IMR-90 (cell line): ENCODE measurements around the gene HSPA6. TPM values are rescaled to one million over a fixed set of nuclear protein-coding genes. Genes with fewer than 3 reads are reported as not detected.
"Not testable (repeated sequence)": the region's sequence is repeated elsewhere in the genome, so short reads cannot be mapped to it uniquely, and the experiment has no call there.

Experiments
- ATAC-seq: fragments of 200-7000 bp; cut with Tn5 transposase; 2 replicates; pipeline ENCODE4 v1.9.1; 2020; ENCODE audit warnings: low read depth, mild to moderate bottlenecking, moderate library complexity
- BruUV-seq: library from RNA; stranded (reverse); fragments of 400-500 nt; replicated peaks from 2 replicates; lab custom pipeline; 2021; lab: Mats Ljungman, UMichigan
- CTCF ChIA-PET: fragments of 300-600 bp; formaldehyde crosslinking; extraction: SDS; loops from one replicate; lab custom pipeline; 2021; ENCODE audit warnings: antibody characterized with exemption; lab: Yijun Ruan, JAX
- POLR2A ChIA-PET: fragments of 300-600 bp; sonication (Branson Sonifier 250); formaldehyde crosslinking; loops from one replicate; lab custom pipeline; 2022; ENCODE audit warnings: antibody characterized with exemption; ENCODE audit not compliant: unreplicated experiment; lab: Charles Lee
- DNase-seq: peaks from one replicate; pipeline ENCODE4 v3.0.0; 2013
- H2AFZ ChIP-seq: replicated peaks from 2 replicates; pipeline ENCODE3; 2013; ENCODE audit warnings: low read length, mild to moderate bottlenecking; ENCODE audit not compliant: poor library complexity
- H2AK5ac ChIP-seq: 2 replicates; pipeline ENCODE4 v1.6.1; 2013; ENCODE audit warnings: low read depth, low read length, inconsistent platforms
- H2AK9ac ChIP-seq: replicated peaks from 2 replicates; pipeline ENCODE3; 2013; ENCODE audit warnings: mild to moderate bottlenecking, low read depth, low read length, moderate library complexity; ENCODE audit not compliant: poor library complexity
- H2BK120ac ChIP-seq: 2 replicates; pipeline ENCODE4 v1.6.1; 2013; ENCODE audit warnings: low read depth, low read length, inconsistent platforms
- H2BK15ac ChIP-seq: 3 replicates; pipeline ENCODE4 v1.6.1; 2013; ENCODE audit warnings: low read depth, low read length, inconsistent platforms
- H2BK20ac ChIP-seq: 2 replicates; pipeline ENCODE4 v1.6.1; 2013; ENCODE audit warnings: low read depth, mild to moderate bottlenecking, inconsistent platforms, low read length, moderate library complexity
- H2BK5ac ChIP-seq: 2 replicates; pipeline ENCODE4 v1.6.1; 2013; ENCODE audit warnings: mild to moderate bottlenecking, low read depth, low read length, inconsistent platforms; ENCODE audit not compliant: poor library complexity, severe bottlenecking
- H3K14ac ChIP-seq: replicated peaks from 2 replicates; pipeline ENCODE4 v1.6.1; 2013; ENCODE audit warnings: low read depth, low read length, inconsistent platforms
- H3K18ac ChIP-seq: 2 replicates; pipeline ENCODE4 v1.6.1; 2013; ENCODE audit warnings: low read depth, low read length, control low read depth
- H3K23ac ChIP-seq: 2 replicates; pipeline ENCODE4 v1.6.1; 2013; ENCODE audit warnings: low read depth, low read length, inconsistent platforms
- H3K27ac ChIP-seq: 2 replicates; pipeline ENCODE4 v1.5.1; 2013; ENCODE audit warnings: mild to moderate bottlenecking, control low read depth, low read length; ENCODE audit not compliant: insufficient read depth
- H3K27me3 ChIP-seq: 2 replicates; pipeline ENCODE4 v1.6.1; 2013; ENCODE audit warnings: low read length; ENCODE audit not compliant: control insufficient read depth, insufficient read depth
- H3K36me3 ChIP-seq: 2 replicates; pipeline ENCODE4 v1.6.1; 2013; ENCODE audit warnings: low read length, mixed read lengths; ENCODE audit not compliant: control insufficient read depth, insufficient read depth
- H3K4ac ChIP-seq: 2 replicates; pipeline ENCODE4 v1.6.1; 2013; ENCODE audit warnings: low read depth, low read length, inconsistent platforms
- H3K4me1 ChIP-seq: 2 replicates; pipeline ENCODE4 v1.6.1; 2013; ENCODE audit warnings: low read length, mixed read lengths; ENCODE audit not compliant: control insufficient read depth, insufficient read depth
- H3K4me2 ChIP-seq: 2 replicates; pipeline ENCODE4 v1.6.1; 2013; ENCODE audit warnings: low read depth, mild to moderate bottlenecking, control low read depth, low read length, moderate library complexity
- H3K4me3 ChIP-seq: 2 replicates; pipeline ENCODE4 v1.5.1; 2013; ENCODE audit warnings: low read depth, mild to moderate bottlenecking, control low read depth, low read length, moderate library complexity; ENCODE audit not compliant: insufficient read depth
- H3K56ac ChIP-seq: 2 replicates; pipeline ENCODE4 v1.6.1; 2013; ENCODE audit warnings: low read length, inconsistent platforms; ENCODE audit not compliant: insufficient read depth; ENCODE audit errors: extremely low read depth
- H3K79me1 ChIP-seq, 2 experiments: 2 replicates each; pipeline ENCODE4 v1.6.1; 2013; ENCODE audit warnings: low read length in 2 of 2, inconsistent platforms in 1 of 2, low read depth in 1 of 2
- H3K9ac ChIP-seq: 2 replicates; pipeline ENCODE4 v1.6.1; 2013; ENCODE audit warnings: low read depth, low read length, control low read depth
- H3K9me1 ChIP-seq: 2 replicates; pipeline ENCODE4 v1.6.1; 2013; ENCODE audit warnings: low read length, inconsistent platforms; ENCODE audit not compliant: insufficient read depth
- H3K9me3 ChIP-seq: 2 replicates; pipeline ENCODE4 v1.6.1; 2013; ENCODE audit warnings: low read length; ENCODE audit not compliant: control insufficient read depth, insufficient read depth
- H4K20me1 ChIP-seq: 2 replicates; pipeline ENCODE4 v1.6.1; 2013; ENCODE audit warnings: low read length, inconsistent platforms; ENCODE audit not compliant: insufficient read depth
- H4K5ac ChIP-seq: 2 replicates; pipeline ENCODE4 v1.6.1; 2013; ENCODE audit warnings: mild to moderate bottlenecking, low read depth, low read length, control low read depth
- H4K8ac ChIP-seq, 2 experiments: 2 replicates each; pipeline ENCODE4 v1.6.1; 2013; ENCODE audit warnings: low read depth in 2 of 2, low read length in 2 of 2, control low read depth in 1 of 2, inconsistent platforms in 1 of 2
- H4K91ac ChIP-seq: 2 replicates; pipeline ENCODE4 v1.6.1; 2013; ENCODE audit warnings: low read depth, low read length, inconsistent platforms; ENCODE audit not compliant: insufficient read depth
- WGBS, 2 experiments: methylation state at CpG; one replicate each; pipeline versions ENCODE4 v1.1.5 to v1.1.7; 2013; ENCODE audit warnings: missing lambda C conversion rate in 2 of 2; ENCODE audit not compliant: insufficient read length in 1 of 2; ENCODE audit errors: extremely low coverage in 2 of 2; 5-methylcytosine and 5-hydroxymethylcytosine counted together
- dilution Hi-C: fragments of 300-500 bp; cut with HindIII; formaldehyde crosslinking; loops from one replicate; pipeline ENCODE4 v1.14.3; 2018; ENCODE audit warnings: low sequenced_read_pairs; ENCODE audit not compliant: unreplicated experiment
- in situ Hi-C: fragments of 300-500 bp; cut with MboI; formaldehyde crosslinking; loops from 3 replicates; pipeline ENCODE4 v1.14.3; 2019; ENCODE audit warnings: low sequenced_read_pairs, inconsistent platforms, mixed read lengths
- intact Hi-C: fragments of 100-400 bp; cut with micrococcal nuclease; formaldehyde crosslinking; loops from 2 replicates; pipeline ENCODE4 v1.10.0; 2022
- polyA plus RNA-seq, 3 experiments: library from polyadenylated mRNA; depleted of rRNA; stranded (reverse); fragments of >200 nt; gene quantifications; 2 replicates each; pipeline ENCODE4 v1.2.3, GENCODE V29; 2012; ENCODE audit warnings: low replicate concordance in 1 of 3
- total RNA-seq: library from RNA; depleted of rRNA; stranded (reverse); fragments of >200 nt; gene quantifications from 2 replicates; pipeline ENCODE4 v1.2.3, GENCODE V29; 2012

Gene HSPA6
- total and polyA plus RNA-seq, 2 of the 4 experiments (the other 2 are of a cell fraction) = 0.54 to 0.67 TPM

DNA sequence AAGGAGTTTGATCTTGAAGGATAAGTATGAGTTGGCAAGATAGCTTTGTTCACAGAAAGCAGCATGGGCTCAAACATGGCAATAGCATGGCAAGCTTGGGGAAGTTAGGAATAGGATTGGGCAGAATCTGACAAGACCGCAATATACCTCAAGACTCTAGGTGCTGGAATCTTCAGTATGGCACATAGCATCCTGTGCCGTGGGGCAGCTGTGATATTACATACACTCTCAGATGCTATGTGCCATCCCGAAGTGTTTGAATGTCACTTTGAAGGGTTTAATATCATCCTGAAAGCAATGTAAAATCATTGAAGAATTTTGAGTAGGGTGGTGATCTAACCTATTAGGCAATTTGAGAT, 42.2 kb downstream of the HSPA6 start:
- in situ Hi-C loops, DNase-seq, H2AK5ac ChIP-seq, H3K4me3 ChIP-seq, H4K8ac ChIP-seq, dilution Hi-C loops, H3K27ac ChIP-seq, H2BK20ac ChIP-seq, H3K27me3 ChIP-seq, H2BK5ac ChIP-seq, H2AFZ ChIP-seq, H3K9me3 ChIP-seq, H3K18ac ChIP-seq, H4K91ac ChIP-seq, H4K5ac ChIP-seq, H3K36me3 ChIP-seq, H3K79me1 ChIP-seq, BruUV-seq, H2BK15ac ChIP-seq, H2AK9ac ChIP-seq, ATAC-seq, H3K4me1 ChIP-seq, H2BK120ac ChIP-seq, H3K56ac ChIP-seq, H3K14ac ChIP-seq, H3K23ac ChIP-seq, H3K9me1 ChIP-seq, POLR2A ChIA-PET, CTCF ChIA-PET, H3K4me2 ChIP-seq, H3K9ac ChIP-seq, H4K20me1 ChIP-seq, H3K4ac ChIP-seq: not testable (repeated sequence)
- intact Hi-C loops = loop anchor here (10.0 kb wide), 1 partner anchor 168 kb away; no protein-coding TSS in a partner anchor
- no CpG with 5 or more reads among the region's 3 CpGs for WGBS, 2 experiments

DNA sequence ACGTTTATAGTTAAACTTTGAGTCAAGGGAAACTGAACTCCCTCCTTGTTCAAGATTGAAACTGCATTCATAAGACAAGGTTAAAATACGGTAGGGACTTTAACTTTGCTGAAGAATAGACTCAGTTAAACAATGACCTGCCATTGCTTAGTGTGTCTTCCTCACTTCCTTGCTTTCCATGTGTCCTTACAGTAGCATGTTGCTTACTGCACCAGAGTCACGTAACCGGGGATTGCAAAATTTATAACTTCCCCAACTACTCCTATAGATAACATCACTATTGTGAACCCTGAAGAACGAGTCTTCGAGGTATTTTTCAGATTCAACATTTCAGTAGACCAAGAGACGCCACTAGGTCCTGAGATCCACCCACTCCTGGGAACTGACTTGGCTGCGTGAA, 47.4 kb downstream of the HSPA6 start:
- BruUV-seq, H3K4me3 ChIP-seq, intact Hi-C loops, H4K20me1 ChIP-seq, POLR2A ChIA-PET, H3K4me1 ChIP-seq, CTCF ChIA-PET, H3K14ac ChIP-seq, DNase-seq, H3K36me3 ChIP-seq, dilution Hi-C loops, H2BK15ac ChIP-seq, H3K4ac ChIP-seq, H2AK9ac ChIP-seq, in situ Hi-C loops, H4K8ac ChIP-seq, H3K9me1 ChIP-seq, H4K5ac ChIP-seq, H3K18ac ChIP-seq, H2BK120ac ChIP-seq, H2BK20ac ChIP-seq, H2AFZ ChIP-seq, H3K23ac ChIP-seq, H3K79me1 ChIP-seq, H4K91ac ChIP-seq, H3K27me3 ChIP-seq, H3K27ac ChIP-seq, H2AK5ac ChIP-seq, H3K9ac ChIP-seq, H2BK5ac ChIP-seq, H3K9me3 ChIP-seq, H3K4me2 ChIP-seq, ATAC-seq, H3K56ac ChIP-seq: not testable (repeated sequence)
- WGBS, 2 experiments = no CpG with 5 or more reads among the region's 8 CpGs
